Right atrium auricular region (tissue), 2 donors: ENCODE measurements around the gene CHMP1B. TPM values are rescaled to one million over a fixed set of nuclear protein-coding genes. Genes with fewer than 3 reads are reported as not detected.
A peak's percentile ranks its signal among the peaks of the same experiment; 100 is the strongest.

Experiments used
- DNase-seq: peaks from one replicate; pipeline ENCODE4 v3.0.0-alpha.2; 2019; ENCODE audit warnings: low spot score
- H3K27ac ChIP-seq, 2 donors: fragments of 200-600 bp; sonication (generic); 1 replicate in 1 of 2; 2 replicates in 1 of 2; pipeline ENCODE4 v1.5.1; 2016 to 2019
- H3K27me3 ChIP-seq, 2 donors: fragments of 200-600 bp; sonication (generic); one replicate each; pipeline versions ENCODE4 v1.5.1 to v1.6.0; 2017 to 2019
- H3K36me3 ChIP-seq: fragments of 200-600 bp; sonication (generic); one replicate; pipeline ENCODE4 v1.5.1; 2016
- H3K4me1 ChIP-seq, 2 donors: fragments of 200-600 bp; sonication (generic); one replicate each; pipeline versions ENCODE4 v1.5.1 to v1.6.0; 2017 to 2019
- H3K4me3 ChIP-seq, 2 donors: fragments of 200-600 bp; sonication (generic); 1 replicate in 1 of 2; 2 replicates in 1 of 2; pipeline ENCODE4 v1.5.1; 2017 to 2019; ENCODE audit warnings: mild to moderate bottlenecking in 1 of 2, moderate library complexity in 1 of 2
- H3K9me3 ChIP-seq, 2 donors: fragments of 200-600 bp; sonication (generic); one replicate each; pipeline ENCODE4 v1.5.1; 2019
- total RNA-seq, 2 donors: library from RNA; depleted of rRNA; stranded (reverse); fragments of >200 nt; gene quantifications; one replicate each; pipeline ENCODE4 v1.1.0, GENCODE V29; 2016
- TF ChIP-seq, protein P1 (sequence below), 2 donors: fragments of 200-600 bp; sonication (generic); IDR thresholded peaks; one replicate each; pipeline ENCODE4 v1.5.1; 2019; ENCODE audit warnings: antibody characterized with exemption in 2 of 2

CHMP1B gene
- total RNA-seq, 2 donors from 2014 or later: 30.5 to 38.2 TPM

DNA sequence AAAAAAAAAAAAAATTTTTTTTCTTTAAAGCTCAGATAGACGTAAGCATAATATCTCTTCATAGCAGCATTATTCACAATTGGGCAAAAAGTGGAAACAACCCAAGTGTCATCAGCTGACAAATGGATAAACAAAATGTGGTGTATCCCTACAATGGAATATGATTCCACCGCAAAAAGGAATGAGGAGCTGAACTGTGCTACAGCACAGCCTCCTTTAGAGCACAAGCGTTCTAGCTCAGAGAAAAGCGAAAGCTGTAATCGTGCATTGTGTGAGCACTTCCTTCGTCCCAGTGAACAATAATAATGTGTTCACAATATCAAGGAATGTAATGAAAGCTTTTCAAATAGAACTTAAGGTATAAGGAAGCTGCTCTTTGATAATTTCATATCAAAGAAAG, 11.7 kb upstream of the CHMP1B start:
- Histone ChIP-seq H3K27ac (no peak overlapping the region), H3K4me3 (no peak overlapping the region), H3K27me3 (no peaks in the 10 kb centered on the region), H3K4me1 (no peaks in the 10 kb centered on the region), H3K36me3 (no peaks in the 10 kb centered on the region), H3K9me3 (no peaks in the 10 kb centered on the region)
- no peak for DNase-seq
- TF ChIP-seq, protein P1, sequence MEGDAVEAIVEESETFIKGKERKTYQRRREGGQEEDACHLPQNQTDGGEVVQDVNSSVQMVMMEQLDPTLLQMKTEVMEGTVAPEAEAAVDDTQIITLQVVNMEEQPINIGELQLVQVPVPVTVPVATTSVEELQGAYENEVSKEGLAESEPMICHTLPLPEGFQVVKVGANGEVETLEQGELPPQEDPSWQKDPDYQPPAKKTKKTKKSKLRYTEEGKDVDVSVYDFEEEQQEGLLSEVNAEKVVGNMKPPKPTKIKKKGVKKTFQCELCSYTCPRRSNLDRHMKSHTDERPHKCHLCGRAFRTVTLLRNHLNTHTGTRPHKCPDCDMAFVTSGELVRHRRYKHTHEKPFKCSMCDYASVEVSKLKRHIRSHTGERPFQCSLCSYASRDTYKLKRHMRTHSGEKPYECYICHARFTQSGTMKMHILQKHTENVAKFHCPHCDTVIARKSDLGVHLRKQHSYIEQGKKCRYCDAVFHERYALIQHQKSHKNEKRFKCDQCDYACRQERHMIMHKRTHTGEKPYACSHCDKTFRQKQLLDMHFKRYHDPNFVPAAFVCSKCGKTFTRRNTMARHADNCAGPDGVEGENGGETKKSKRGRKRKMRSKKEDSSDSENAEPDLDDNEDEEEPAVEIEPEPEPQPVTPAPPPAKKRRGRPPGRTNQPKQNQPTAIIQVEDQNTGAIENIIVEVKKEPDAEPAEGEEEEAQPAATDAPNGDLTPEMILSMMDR (IDR thresholded peaks at IDR 0.05): no peak

DNA sequence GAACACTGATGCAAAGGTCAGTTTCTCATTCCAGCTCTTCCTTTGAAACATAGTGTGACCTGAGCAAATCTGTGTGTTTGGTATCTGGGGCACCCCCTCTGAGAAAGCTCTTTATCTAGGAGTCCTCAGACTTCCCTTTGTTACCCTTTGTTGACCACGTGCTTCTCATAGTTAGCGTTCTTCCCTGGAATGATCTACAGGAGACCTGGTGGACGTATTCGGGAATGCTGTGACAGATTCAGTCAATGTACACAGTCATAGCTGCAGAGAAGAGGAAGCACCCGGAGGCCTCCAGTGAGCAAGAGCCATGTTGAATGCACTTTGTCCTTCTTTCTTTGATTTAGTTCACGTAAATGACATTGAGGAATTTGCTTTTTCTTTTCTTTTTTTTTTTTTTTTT, 10.7 kb upstream of the CHMP1B start:
- Histone ChIP-seq H3K36me3 (no peaks in the 10 kb centered on the region), H3K4me3 (no peak overlapping the region), H3K27ac (no peak overlapping the region), H3K4me1 (no peaks in the 10 kb centered on the region), H3K9me3 (no peaks in the 10 kb centered on the region), H3K27me3 (no peaks in the 10 kb centered on the region)
- no peak for DNase-seq
- TF ChIP-seq, protein P1 (IDR thresholded peaks at IDR 0.05): no peak

GRCh38 chr18:11842562-11842961, 8.7 kb upstream of the CHMP1B start:
- no peaks in the 10 kb centered on the region for H3K9me3 ChIP-seq

DNA sequence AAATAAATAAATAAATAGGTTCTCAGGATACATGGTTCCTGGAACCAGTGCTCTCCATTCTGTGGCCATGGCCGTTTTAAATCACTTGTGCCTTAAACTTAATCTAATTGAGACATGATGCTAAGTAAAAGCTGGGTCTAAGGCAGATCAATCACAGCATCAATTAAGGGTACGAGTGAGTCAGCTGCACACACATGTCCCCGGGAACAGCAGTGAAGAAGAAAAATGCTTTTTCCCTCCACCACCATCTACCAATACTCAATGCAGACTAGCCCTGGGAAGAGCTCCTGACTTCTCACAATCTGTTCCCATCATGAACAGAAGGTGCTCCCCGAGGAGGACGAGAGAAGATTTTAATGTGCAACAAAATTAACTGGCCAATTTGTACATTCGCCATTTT, 6.8 kb upstream of the CHMP1B start:
- DNase-seq: no peak
- H3K27ac ChIP-seq: no peak overlapping the region
- no peak overlapping the region for H3K4me3 ChIP-seq
- peaks cover 0 to under 1% of the 10 kb centered on the region in 2 donors for H3K4me1 ChIP-seq
- no peaks in the 10 kb centered on the region for H3K27me3 ChIP-seq
- TF ChIP-seq, protein P1 (IDR thresholded peaks at IDR 0.05): no peak
- no peaks in the 10 kb centered on the region for H3K36me3 ChIP-seq
- H3K9me3 ChIP-seq: no peaks in the 10 kb centered on the region

More at GRCh38 chr18:11842562-11842961, 8.7 kb upstream of the CHMP1B start:
- H3K27ac ChIP-seq: no peak overlapping the region
- H3K4me1 ChIP-seq: no peaks in the 10 kb centered on the region
- H3K27me3 ChIP-seq: no peaks in the 10 kb centered on the region
- TF ChIP-seq, protein P1 (IDR thresholded peaks at IDR 0.05): no peak
- no peaks in the 10 kb centered on the region for H3K36me3 ChIP-seq
- H3K4me3 ChIP-seq: no peak overlapping the region
- DNase-seq: no peak

DNA sequence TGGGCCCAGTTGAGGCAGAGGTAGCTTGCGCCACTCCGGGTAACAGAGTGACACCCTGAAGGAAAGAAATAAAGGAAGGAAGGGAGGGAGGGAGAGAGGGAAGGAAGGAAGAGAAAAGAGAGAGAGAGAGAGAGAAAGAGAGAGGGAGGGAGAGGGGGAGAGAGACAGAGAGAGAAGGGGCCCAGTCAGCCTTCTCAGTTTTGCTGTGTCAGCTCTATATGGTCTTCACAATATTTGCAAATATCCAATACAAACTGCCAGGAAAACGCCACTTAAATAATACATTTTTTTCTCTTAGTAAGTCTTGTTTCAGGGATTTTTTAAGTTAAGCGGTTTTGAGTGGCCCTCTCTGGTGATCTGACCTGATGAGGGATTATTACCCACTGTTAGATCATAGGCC, 5.6 kb upstream of the CHMP1B start:
- DNase-seq: no peak

GRCh38 chr18:11847811-11848210, 3.4 kb upstream of the CHMP1B start:
- Histone ChIP-seq H3K9me3 (no peaks in the 10 kb centered on the region), H3K4me3 (no peak overlapping the region), H3K4me1 (peaks cover 0 to 15% of the 10 kb centered on the region in 2 donors), H3K27me3 (no peaks in the 10 kb centered on the region), H3K36me3 (no peaks in the 10 kb centered on the region), H3K27ac (no peak overlapping the region)
- TF ChIP-seq, protein P1 (IDR thresholded peaks at IDR 0.05): no peak
- peak; percentile 16 for DNase-seq

More for the DNA sequence above, 5.6 kb upstream of the CHMP1B start:
- TF ChIP-seq, protein P1 (IDR thresholded peaks at IDR 0.05): no peak
- no peak overlapping the region for H3K4me3 ChIP-seq
- no peaks in the 10 kb centered on the region for H3K27me3 ChIP-seq
- H3K27ac ChIP-seq: no peak overlapping the region
- H3K9me3 ChIP-seq: no peaks in the 10 kb centered on the region
- H3K36me3 ChIP-seq: no peaks in the 10 kb centered on the region
- H3K4me1 ChIP-seq: peaks cover 0 to 7% of the 10 kb centered on the region in 2 donors
